Measurements from ENCODE around the gene YLPM1.

YLPM1 gene

GRCh38 chr14:74786796-74787315, 23.7 kb downstream of the YLPM1 start:
- DNase-seq (ENCODE audit: low spot score): no peak

- peak; percentile 23 for DNase-seq (ENCODE audit: low spot score)
Measured at GRCh38 chr14:74792249-74793039, 29.3 kb downstream of the YLPM1 start.

GRCh38 chr14:74793506-74794155, 30.5 kb downstream of the YLPM1 start:
- DNase-seq (ENCODE audit: low spot score): peak; percentile 34

- DNase-seq (ENCODE audit: low spot score): no peak
Measured at GRCh38 chr14:74794947-74795346, 31.8 kb downstream of the YLPM1 start.

GRCh38 chr14:74799765-74800164, 36.6 kb downstream of the YLPM1 start:
- DNase-seq (ENCODE audit: low spot score): no peak

- no peak for DNase-seq (ENCODE audit: low spot score)
Measured at GRCh38 chr14:74800780-74801179, 37.7 kb downstream of the YLPM1 start.

- DNase-seq (ENCODE audit: low spot score): no peak
Measured at GRCh38 chr14:74801396-74801795, 38.3 kb downstream of the YLPM1 start.

- DNase-seq (ENCODE audit: low spot score): peak; percentile 41
Measured at GRCh38 chr14:74804219-74804825, 41.2 kb downstream of the YLPM1 start.

- DNase-seq (ENCODE audit: low spot score): no peak
Measured at GRCh38 chr14:74807853-74808545, 44.9 kb downstream of the YLPM1 start.

- DNase-seq (ENCODE audit: low spot score): no peak
Measured at GRCh38 chr14:74816124-74816523, 53.0 kb downstream of the YLPM1 start.

GRCh38 chr14:74820288-74820687, 57.2 kb downstream of the YLPM1 start:
- DNase-seq (ENCODE audit: low spot score): no peak

- no peak for DNase-seq (ENCODE audit: low spot score)
Measured at GRCh38 chr14:74821267-74821915, 58.3 kb downstream of the YLPM1 start.

GRCh38 chr14:74824997-74825396, 61.9 kb downstream of the YLPM1 start:
- no peak for DNase-seq (ENCODE audit: low spot score)

- DNase-seq (ENCODE audit: low spot score): peak; percentile 24
Measured at GRCh38 chr14:74826574-74826973, 63.5 kb downstream of the YLPM1 start.

GRCh38 chr14:74829251-74829650, 66.1 kb downstream of the YLPM1 start:
- DNase-seq (ENCODE audit: low spot score): no peak

GRCh38 chr14:74832849-74833248, 69.7 kb downstream of the YLPM1 start:
- DNase-seq (ENCODE audit: low spot score): no peak

- no peak for DNase-seq (ENCODE audit: low spot score)
Measured at GRCh38 chr14:74834692-74835392, 71.7 kb downstream of the YLPM1 start.

GRCh38 chr14:74835645-74836250, 72.6 kb downstream of the YLPM1 start:
- no peak for DNase-seq (ENCODE audit: low spot score)

GRCh38 chr14:74836251-74836960, 73.3 kb downstream of the YLPM1 start:
- no peak for DNase-seq (ENCODE audit: low spot score)

- no peak for DNase-seq (ENCODE audit: low spot score)
Measured at GRCh38 chr14:74838166-74838565, 75.0 kb downstream of the YLPM1 start.

Measured in iPS-NIHi11 (cell line).